DMS53 (cell line): ENCODE results near the gene IL21R.
"Not testable (repeated sequence)": the region's sequence is repeated elsewhere in the genome, so short reads cannot be mapped to it uniquely, and the experiment has no call there.

ENCODE experiments used
- DNase-seq: peaks from one replicate; lab custom pipeline; 2025; lab: John Stamatoyannopoulos, UW

Gene IL21R

GRCh38 chr16:27428026-27428785 lies 26.2 kb downstream of the IL21R start:
- no peak for DNase-seq

DNA sequence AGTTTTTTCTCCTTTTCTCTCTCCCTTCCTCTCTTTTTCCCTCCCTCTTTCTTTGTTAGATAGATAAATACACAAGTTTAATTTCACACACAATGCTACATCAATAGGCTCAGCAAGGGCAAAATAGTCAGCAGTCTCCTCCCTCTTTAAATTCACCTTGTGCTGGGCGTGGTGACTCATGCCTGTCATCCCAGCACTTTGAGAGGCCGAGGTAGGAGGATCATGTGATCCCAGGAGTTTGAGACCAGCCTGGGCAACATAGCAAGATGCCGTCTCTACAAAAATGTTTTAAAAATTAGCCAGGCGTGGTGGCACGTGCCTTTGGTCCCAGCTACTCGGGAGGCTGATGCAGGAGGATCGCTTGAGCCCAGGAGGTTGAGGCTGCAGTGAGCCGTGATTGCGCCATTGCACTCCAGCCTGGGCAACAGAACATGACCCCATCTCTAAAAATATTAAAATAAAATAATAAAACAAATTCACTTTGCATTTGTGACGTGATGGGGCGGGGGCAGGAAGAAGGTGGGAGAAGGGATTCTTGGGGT lies 27.4 kb downstream of the IL21R start:
- DNase-seq = no peak

- no peak for DNase-seq
These were observed 28.0 kb downstream of the IL21R start for GRCh38 chr16:27429981-27430441.

DNA sequence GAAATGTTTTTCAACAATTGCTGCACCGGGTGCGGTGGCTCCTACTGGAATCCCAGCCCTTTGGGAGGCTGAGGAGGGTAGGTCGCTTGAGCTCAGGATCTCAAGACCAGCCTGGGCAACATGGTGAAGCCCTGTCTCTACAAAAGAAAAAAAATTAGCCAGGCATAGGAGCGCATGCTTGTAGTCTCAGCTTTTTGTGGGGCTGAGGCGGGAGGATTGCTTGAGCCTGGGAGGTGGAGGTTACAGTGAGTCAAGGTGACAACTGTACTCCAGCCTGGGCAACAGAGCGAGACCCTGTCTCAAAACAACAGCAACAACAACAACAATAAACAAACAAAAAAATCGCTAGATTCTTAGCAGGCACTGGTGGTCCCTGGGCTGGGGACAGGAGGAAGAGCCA lies 28.5 kb downstream of the IL21R start:
- DNase-seq = no peak

DNA sequence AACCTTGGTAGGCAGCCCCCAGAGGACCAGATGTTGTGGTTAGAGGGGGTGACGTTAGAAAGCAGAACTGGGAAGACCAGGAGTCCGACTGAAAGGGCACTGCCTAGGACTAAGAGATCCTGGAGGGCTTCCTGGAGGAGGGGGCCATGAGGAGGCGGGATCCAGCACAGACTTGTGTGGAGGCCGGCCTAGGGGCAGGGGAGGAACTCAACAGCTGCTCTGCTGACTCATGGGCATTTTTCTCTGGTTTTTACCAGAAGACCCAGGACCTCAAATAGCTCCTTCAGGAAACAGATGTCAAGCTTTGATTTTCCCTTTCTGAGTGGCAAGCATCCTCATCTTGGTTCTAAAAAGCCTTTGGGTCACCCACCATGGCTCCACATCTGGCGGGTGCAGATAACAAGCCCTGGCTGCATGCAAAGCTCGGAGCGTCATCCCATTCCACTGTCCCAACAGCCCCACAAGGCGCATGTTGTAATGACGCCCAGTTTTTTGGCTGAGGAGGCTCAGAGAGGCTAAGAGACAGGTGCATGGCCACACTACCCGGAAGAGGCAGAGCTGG lies 29.0 kb downstream of the IL21R start:
- no peak for DNase-seq

- DNase-seq = no peak
These were observed 30.0 kb downstream of the IL21R start for GRCh38 chr16:27431773-27432532.

DNA sequence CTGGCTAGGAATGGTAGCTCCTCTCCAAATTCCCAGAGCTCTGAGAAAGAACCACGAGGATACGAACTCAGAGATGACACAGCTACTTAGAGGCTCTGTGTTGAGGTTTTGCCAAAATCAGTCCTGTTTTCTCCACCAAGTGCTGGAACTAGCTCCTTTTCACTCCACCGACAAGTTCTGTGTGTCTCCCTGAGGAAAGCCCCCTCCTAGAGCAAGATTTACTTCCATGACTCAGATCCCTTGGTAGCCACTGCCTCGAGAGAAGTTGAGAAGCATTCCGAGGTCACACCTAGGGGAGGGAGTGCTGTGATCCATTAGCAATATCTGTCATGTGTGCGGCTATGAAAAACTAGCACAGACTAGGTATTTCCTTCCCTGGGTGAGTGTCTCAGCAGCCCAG lies 30.6 kb downstream of the IL21R start:
- DNase-seq = no peak

GRCh38 chr16:27433191-27433590 lies 31.2 kb downstream of the IL21R start:
- not testable (repeated sequence) for DNase-seq

GRCh38 chr16:27433636-27434035 lies 31.7 kb downstream of the IL21R start:
- DNase-seq = no peak

DNA sequence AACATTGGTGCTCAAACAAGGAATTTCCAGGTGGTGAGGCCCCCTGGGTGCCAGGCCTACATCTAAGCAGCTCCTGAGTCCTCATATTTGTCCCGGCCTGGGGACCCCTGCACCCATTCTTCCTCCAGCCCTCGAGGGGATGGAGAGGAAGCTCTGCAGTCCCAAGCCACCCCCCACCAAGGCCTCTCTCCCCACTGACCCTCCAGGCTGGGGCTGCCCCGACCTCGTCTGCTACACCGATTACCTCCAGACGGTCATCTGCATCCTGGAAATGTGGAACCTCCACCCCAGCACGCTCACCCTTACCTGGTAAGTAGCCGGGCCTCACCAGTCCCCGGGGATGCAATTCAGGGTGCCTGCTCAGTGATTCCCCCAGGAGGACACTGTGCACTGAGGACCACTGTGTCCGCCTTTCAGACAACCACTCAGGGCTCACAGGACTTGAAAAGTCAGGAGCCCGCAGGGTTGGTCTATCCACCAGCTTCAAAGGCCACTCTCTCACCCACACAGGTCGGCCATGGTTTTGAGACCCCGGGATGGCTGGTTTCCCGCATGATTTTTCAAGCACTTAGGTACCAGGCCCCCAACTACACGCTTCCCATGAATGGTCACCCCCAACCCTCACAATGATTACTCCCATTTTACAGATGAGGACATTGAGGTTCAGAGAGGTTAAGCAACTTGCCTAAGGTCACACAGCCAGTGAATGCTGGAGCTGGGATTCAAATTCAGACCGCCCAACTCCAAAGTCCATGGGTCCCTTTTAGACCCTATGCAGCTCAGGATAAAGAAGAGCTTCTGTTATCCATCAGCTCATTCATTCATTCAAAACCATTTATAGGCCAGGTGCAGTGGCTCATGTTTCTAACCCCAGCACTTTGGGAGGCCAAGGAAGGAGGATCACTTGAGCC lies 32.4 kb downstream of the IL21R start:
- DNase-seq = no peak

GRCh38 chr16:27435146-27435545 lies 33.2 kb downstream of the IL21R start:
- not testable (repeated sequence) for DNase-seq

DNA sequence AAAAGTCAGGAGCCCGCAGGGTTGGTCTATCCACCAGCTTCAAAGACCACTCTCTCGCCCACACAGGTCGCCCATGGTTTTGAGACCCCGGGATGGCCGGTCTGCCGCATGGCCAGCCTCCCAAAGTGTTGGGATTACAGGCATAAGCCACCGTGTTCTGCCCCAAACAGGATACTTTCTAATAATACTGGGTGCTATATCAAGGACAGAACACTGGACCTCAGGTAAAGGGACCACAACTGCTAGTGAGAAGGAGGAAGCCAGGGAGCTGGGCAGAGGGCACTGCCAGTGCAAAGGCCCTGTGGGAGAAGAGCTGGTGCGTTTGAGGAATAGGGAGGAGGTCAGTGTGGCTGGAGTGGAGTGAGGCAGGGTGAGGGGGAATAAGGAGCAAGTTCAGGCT lies 34.1 kb downstream of the IL21R start:
- no peak for DNase-seq

DNA sequence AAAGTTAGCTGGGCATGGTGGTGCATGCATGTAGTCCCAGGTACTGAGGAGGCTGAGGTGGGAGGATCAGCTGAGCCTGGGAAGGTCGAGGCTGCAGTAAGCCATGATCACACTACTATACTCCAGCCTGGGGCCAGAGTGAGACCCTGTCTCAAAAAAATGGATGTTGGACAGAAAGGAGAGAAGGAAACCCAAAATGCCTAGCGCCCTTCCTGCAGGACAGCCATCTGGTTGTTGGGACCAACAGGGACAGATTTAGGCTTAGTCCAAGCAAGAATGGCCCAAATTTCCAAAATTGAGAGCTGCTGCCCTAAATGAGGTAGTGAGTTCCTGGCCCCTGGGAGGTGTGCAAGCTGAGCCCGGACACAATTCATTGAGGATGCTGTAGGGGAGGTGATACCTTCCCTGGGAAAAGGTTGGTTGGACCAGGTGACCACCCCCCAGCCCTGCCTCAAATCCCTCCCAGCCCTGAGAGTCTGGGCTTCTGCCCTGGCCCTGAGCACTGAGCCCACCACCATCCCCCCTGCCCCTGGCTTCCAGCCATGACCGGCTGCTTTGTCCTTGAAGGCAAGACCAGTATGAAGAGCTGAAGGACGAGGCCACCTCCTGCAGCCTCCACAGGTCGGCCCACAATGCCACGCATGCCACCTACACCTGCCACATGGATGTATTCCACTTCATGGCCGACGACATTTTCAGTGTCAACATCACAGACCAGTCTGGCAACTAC lies 35.1 kb downstream of the IL21R start:
- DNase-seq = no peak

GRCh38 chr16:27437946-27438345 lies 36.0 kb downstream of the IL21R start:
- no peak for DNase-seq

GRCh38 chr16:27439271-27440018 lies 37.5 kb downstream of the IL21R start:
- no peak for DNase-seq

DNA sequence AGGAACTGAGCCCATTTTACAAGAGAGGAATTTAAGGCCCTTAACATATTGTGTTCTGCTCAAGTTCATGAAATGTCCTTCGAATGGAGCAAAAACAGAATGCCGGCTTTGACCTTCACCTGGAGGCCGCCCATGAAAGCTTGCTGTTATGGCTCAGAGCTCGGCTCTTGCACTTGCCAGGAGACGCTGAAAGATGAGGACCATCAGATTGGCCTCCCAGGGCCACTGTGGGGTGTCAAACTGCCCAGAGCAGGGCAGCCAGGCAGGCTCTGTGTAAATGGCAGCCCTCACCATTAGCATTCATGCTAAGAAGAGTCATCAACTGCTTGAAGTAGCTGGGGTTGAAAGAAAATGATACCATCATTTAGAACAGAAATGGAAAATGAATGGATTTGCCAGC lies 39.3 kb downstream of the IL21R start:
- DNase-seq = no peak

DNA sequence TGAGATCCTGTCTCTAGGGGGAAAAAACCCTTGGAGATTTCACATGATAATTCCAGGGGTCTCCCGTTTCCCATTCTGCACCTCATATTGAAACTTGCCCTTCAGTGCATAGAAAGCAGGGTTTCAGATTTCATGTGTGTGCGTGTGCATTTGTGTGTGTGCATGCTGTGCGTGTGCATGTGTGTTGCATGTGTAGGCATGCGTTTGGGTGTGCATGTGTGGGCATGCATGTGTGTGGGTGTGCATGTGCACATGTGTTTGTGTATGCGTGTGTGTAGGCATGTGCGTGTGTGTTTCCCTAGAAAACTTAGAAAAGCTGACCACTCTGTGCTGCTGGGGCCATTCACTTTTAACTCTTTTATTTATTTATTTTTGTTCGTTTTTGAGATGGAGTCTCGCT lies 40.0 kb downstream of the IL21R start:
- no peak for DNase-seq

DNA sequence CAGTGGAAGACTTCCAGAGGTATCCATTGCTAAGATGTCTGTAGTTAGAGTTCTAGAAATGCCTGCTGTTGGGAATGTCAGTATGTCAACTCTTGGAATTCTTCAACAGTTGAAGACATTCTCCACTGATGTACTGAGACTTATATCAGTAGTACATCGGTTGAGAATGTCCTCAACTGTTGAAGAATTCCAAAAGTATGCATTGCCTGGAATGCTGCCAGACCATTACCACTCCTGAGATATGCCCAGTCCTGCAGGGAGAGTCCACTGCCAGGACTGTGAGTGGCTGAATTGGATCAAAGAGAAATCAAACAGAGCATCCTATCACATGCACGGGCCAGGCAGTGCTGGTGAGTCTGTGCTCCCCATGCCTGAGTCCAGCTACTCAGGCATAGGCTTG lies 42.0 kb downstream of the IL21R start:
- DNase-seq = no peak

- DNase-seq = no peak
These were observed 42.5 kb downstream of the IL21R start for GRCh38 chr16:27444470-27444869.

GRCh38 chr16:27445502-27446175 lies 43.7 kb downstream of the IL21R start:
- no peak for DNase-seq
